OCI-LY3 (cell line): ENCODE data around the gene CROCC.
"Not testable (repeated sequence)": the region's sequence is repeated elsewhere in the genome, so short reads cannot be mapped to it uniquely, and the experiment has no call there.

Experiments used
- H2AFZ ChIP-seq: fragments of 200-600, 300-600 bp; shearing (Covaris generic); 2 replicates; pipeline ENCODE4 v1.6.0; 2014; ENCODE audit warnings: antibody characterized with exemption, low read depth, low read length
- H3K27ac ChIP-seq: fragments of 200-600, 300-600 bp; sonication (generic); 2 replicates; pipeline ENCODE4 v1.5.1; 2014; ENCODE audit warnings: mild to moderate bottlenecking, low read length, moderate library complexity, mixed read lengths
- H3K27me3 ChIP-seq: fragments of 200-600, 300-600 bp; sonication (generic); 2 replicates; pipeline ENCODE4 v1.6.1; 2014; ENCODE audit warnings: low read depth, low read length, mixed read lengths
- H3K36me3 ChIP-seq: fragments of 200-600, 300-600 bp; sonication (generic); replicated peaks from 2 replicates; pipeline ENCODE3; 2014; ENCODE audit warnings: low read depth, low read length, mixed read lengths
- H3K4me1 ChIP-seq: fragments of 300-600, 200-600 bp; sonication (generic); 2 replicates; pipeline ENCODE4 v1.6.1; 2014; ENCODE audit warnings: low read length, mixed read lengths
- H3K4me2 ChIP-seq: fragments of 200-600, 300-600 bp; sonication (generic); 2 replicates; pipeline ENCODE4 v1.6.1; 2014; ENCODE audit warnings: low read length, mixed read lengths
- H3K4me3 ChIP-seq: fragments of 300-600, 200-600 bp; sonication (generic); 2 replicates; pipeline ENCODE4 v1.5.1; 2014; ENCODE audit warnings: antibody characterized with exemption, mild to moderate bottlenecking, low read length, moderate library complexity
- H3K79me2 ChIP-seq: fragments of 300-600, 200-600 bp; shearing (Covaris generic); 2 replicates; pipeline ENCODE4 v1.6.1; 2014; ENCODE audit warnings: mild to moderate bottlenecking, low read length, mixed read lengths
- H3K9ac ChIP-seq: fragments of 300-600, 200-600 bp; shearing (Covaris generic); 2 replicates; pipeline ENCODE4 v1.6.0; 2014; ENCODE audit warnings: mild to moderate bottlenecking, low read length, moderate library complexity
- H3K9me3 ChIP-seq: fragments of 200-600, 300-600 bp; shearing (Covaris generic); 2 replicates; pipeline ENCODE4 v1.6.1; 2014; ENCODE audit warnings: low read length, mixed read lengths; ENCODE audit not compliant: insufficient read depth
- H4K20me1 ChIP-seq: fragments of 200-600, 300-600 bp; sonication (generic); 2 replicates; pipeline ENCODE4 v1.6.1; 2016; ENCODE audit warnings: low read length, mixed read lengths; ENCODE audit not compliant: insufficient read depth

Gene CROCC

GRCh38 chr1:16892978-16893525 lies 28.7 kb upstream of the CROCC start:
- not testable (repeated sequence) for H3K4me2 ChIP-seq, H3K4me1 ChIP-seq, H4K20me1 ChIP-seq, H3K36me3 ChIP-seq, H3K27ac ChIP-seq, H3K27me3 ChIP-seq, H3K9ac ChIP-seq, H3K79me2 ChIP-seq, H3K9me3 ChIP-seq, H2AFZ ChIP-seq, H3K4me3 ChIP-seq

GRCh38 chr1:16893796-16894195 lies 27.9 kb upstream of the CROCC start:
- not testable (repeated sequence) for H3K27ac ChIP-seq, H3K79me2 ChIP-seq, H3K4me3 ChIP-seq, H3K36me3 ChIP-seq, H3K9me3 ChIP-seq, H2AFZ ChIP-seq, H4K20me1 ChIP-seq, H3K9ac ChIP-seq, H3K4me2 ChIP-seq, H3K27me3 ChIP-seq, H3K4me1 ChIP-seq

GRCh38 chr1:16894338-16894737 lies 27.4 kb upstream of the CROCC start:
- H4K20me1 ChIP-seq, H3K4me2 ChIP-seq, H3K27me3 ChIP-seq, H2AFZ ChIP-seq, H3K27ac ChIP-seq, H3K9ac ChIP-seq, H3K4me1 ChIP-seq, H3K36me3 ChIP-seq, H3K4me3 ChIP-seq, H3K9me3 ChIP-seq, H3K79me2 ChIP-seq: not testable (repeated sequence)

GRCh38 chr1:16895233-16895597 lies 26.5 kb upstream of the CROCC start:
- peak overlapping the region; percentile 78 for H3K4me3 ChIP-seq
- H3K9me3 ChIP-seq, H4K20me1 ChIP-seq, H3K79me2 ChIP-seq, H3K4me1 ChIP-seq, H3K27me3 ChIP-seq, H2AFZ ChIP-seq, H3K36me3 ChIP-seq, H3K27ac ChIP-seq: not testable (repeated sequence)
- peak overlapping the region; percentile 67 for H3K4me2 ChIP-seq
- peak overlapping the region; percentile 63 for H3K9ac ChIP-seq

- H3K79me2 ChIP-seq, H3K27me3 ChIP-seq, H3K36me3 ChIP-seq, H3K9me3 ChIP-seq, H4K20me1 ChIP-seq, H3K4me1 ChIP-seq, H2AFZ ChIP-seq: not testable (repeated sequence)
- Histone ChIP-seq H3K4me3 (peak within 1 kb of the TSS; percentile 78), H3K4me2 (peak within 1 kb of the TSS; percentile 80), H3K27ac (peak within 1 kb of the TSS; percentile 75), H3K9ac (peak within 1 kb of the TSS; percentile 63)
Measured at GRCh38 chr1:16895598-16896315, 26.0 kb upstream of the CROCC start, which contains the start of gene RNU1-2. RNU1-2 (plus strand) TSS chr1:16895980.

GRCh38 chr1:16896316-16897055 lies 25.2 kb upstream of the CROCC start:
- H3K36me3 ChIP-seq, H4K20me1 ChIP-seq, H3K79me2 ChIP-seq, H3K9me3 ChIP-seq, H3K27me3 ChIP-seq, H2AFZ ChIP-seq: not testable (repeated sequence)
- Histone ChIP-seq H3K27ac (peak overlapping the region; percentile 61), H3K4me2 (peak overlapping the region; percentile 80), H3K9ac (peak overlapping the region; percentile 27; the same call in 1 of the 2 replicates), H3K4me3 (peak overlapping the region; percentile 73), H3K4me1 (peaks cover 12% of the 10 kb centered on the region)

- H3K4me2 ChIP-seq, result not testable (repeated sequence)
Measured at GRCh38 chr1:16897653-16898052, 24.1 kb upstream of the CROCC start.

GRCh38 chr1:16898298-16898697 lies 23.4 kb upstream of the CROCC start:
- peaks cover 16% of the 10 kb centered on the region for H3K4me1 ChIP-seq
- not testable (repeated sequence) for H2AFZ ChIP-seq, H3K4me3 ChIP-seq, H3K9me3 ChIP-seq, H3K36me3 ChIP-seq, H3K4me2 ChIP-seq, H3K79me2 ChIP-seq, H3K9ac ChIP-seq, H3K27me3 ChIP-seq, H3K27ac ChIP-seq, H4K20me1 ChIP-seq

More at GRCh38 chr1:16897653-16898052, 24.1 kb upstream of the CROCC start:
- not testable (repeated sequence) for H3K9ac ChIP-seq, H3K79me2 ChIP-seq, H3K27me3 ChIP-seq, H3K9me3 ChIP-seq, H2AFZ ChIP-seq, H3K36me3 ChIP-seq, H4K20me1 ChIP-seq, H3K4me3 ChIP-seq, H3K27ac ChIP-seq
- H3K4me1 ChIP-seq, result peaks cover 15% of the 10 kb centered on the region

GRCh38 chr1:16899020-16899419 lies 22.7 kb upstream of the CROCC start:
- not testable (repeated sequence) for H3K27ac ChIP-seq, H3K27me3 ChIP-seq, H3K9ac ChIP-seq, H2AFZ ChIP-seq, H3K4me2 ChIP-seq, H3K36me3 ChIP-seq, H3K4me3 ChIP-seq, H3K79me2 ChIP-seq, H4K20me1 ChIP-seq, H3K9me3 ChIP-seq
- H3K4me1 ChIP-seq, result peaks cover 19% of the 10 kb centered on the region
